HepG2 (cell line): Measurements from ENCODE around the gene IRGM. TPM values are rescaled to one million over a fixed set of nuclear protein-coding genes. Genes with fewer than 3 reads are reported as not detected.

Source experiments
- CBX5 ChIP-seq: sonication (generic); formaldehyde crosslinking; IDR thresholded peaks from 2 replicates; pipeline ENCODE4 v1.4.0; 2020; ENCODE audit warnings: missing genetic modification reagents, borderline replicate concordance
- CREB3 ChIP-seq: sonication (generic); formaldehyde crosslinking; IDR thresholded peaks from 2 replicates; pipeline ENCODE4 v1.5.0; 2020; ENCODE audit warnings: missing genetic modification reagents
- GABPB1 ChIP-seq: IDR thresholded peaks from 2 replicates; pipeline ENCODE4 v1.6.1; 2016; ENCODE audit warnings: mild to moderate bottlenecking, missing genetic modification reagents, moderate library complexity, missing compliant biosample characterization
- ISL2 ChIP-seq: sonication (generic); formaldehyde crosslinking; IDR thresholded peaks from 2 replicates; pipeline ENCODE4 v1.5.0; 2020; ENCODE audit warnings: missing genetic modification reagents
- KAT8 ChIP-seq: IDR thresholded peaks from 2 replicates; pipeline ENCODE4 v1.6.1; 2016; ENCODE audit warnings: missing genetic modification reagents, missing compliant biosample characterization
- KLF11 ChIP-seq: IDR thresholded peaks from 2 replicates; pipeline ENCODE4 v1.6.1; 2016; ENCODE audit warnings: missing compliant biosample characterization
- ONECUT2 ChIP-seq: sonication (generic); formaldehyde crosslinking; IDR thresholded peaks from 2 replicates; pipeline ENCODE4 v1.4.0; 2020; ENCODE audit warnings: missing genetic modification reagents
- SAP130 ChIP-seq: IDR thresholded peaks from 2 replicates; pipeline ENCODE4 v1.6.1; 2016; ENCODE audit warnings: low read depth
- TEAD2 ChIP-seq: sonication (generic); formaldehyde crosslinking; IDR thresholded peaks from 2 replicates; pipeline ENCODE4 v1.9.0; 2021; ENCODE audit warnings: missing genetic modification reagents
- ZBTB4 ChIP-seq: sonication (generic); formaldehyde crosslinking; IDR thresholded peaks from 2 replicates; pipeline ENCODE4 v1.4.0; 2020; ENCODE audit warnings: missing genetic modification reagents, mild to moderate bottlenecking, borderline replicate concordance
- ZNF101 ChIP-seq: sonication (generic); formaldehyde crosslinking; IDR thresholded peaks from 2 replicates; pipeline ENCODE4 v1.4.0; 2020; ENCODE audit warnings: mild to moderate bottlenecking, low read depth, missing genetic modification reagents, borderline replicate concordance
- ZNF20 ChIP-seq: sonication (generic); formaldehyde crosslinking; IDR thresholded peaks from 2 replicates; pipeline ENCODE4 v1.4.0; 2020; ENCODE audit warnings: mild to moderate bottlenecking, moderate library complexity, missing genetic modification reagents
- ZNF260 ChIP-seq: sonication (generic); formaldehyde crosslinking; IDR thresholded peaks from 2 replicates; pipeline ENCODE4 v1.4.0; 2020; ENCODE audit warnings: missing genetic modification reagents, low read depth, mild to moderate bottlenecking, borderline replicate concordance
- ZNF263 ChIP-seq: sonication (generic); formaldehyde crosslinking; IDR thresholded peaks from 2 replicates; pipeline ENCODE4 v1.4.0; 2020; ENCODE audit warnings: missing genetic modification reagents
- ZNF280D ChIP-seq: sonication (generic); formaldehyde crosslinking; IDR thresholded peaks from 2 replicates; pipeline ENCODE4 v1.5.1; 2020; ENCODE audit warnings: mild to moderate bottlenecking, missing genetic modification reagents
- ZNF333 ChIP-seq: sonication (generic); formaldehyde crosslinking; IDR thresholded peaks from 2 replicates; pipeline ENCODE4 v1.4.0; 2020; ENCODE audit warnings: mild to moderate bottlenecking, missing genetic modification reagents, borderline replicate concordance
- ZNF350 ChIP-seq: sonication (generic); formaldehyde crosslinking; IDR thresholded peaks from 2 replicates; pipeline ENCODE4 v1.4.0; 2020; ENCODE audit warnings: mild to moderate bottlenecking, low read depth, missing genetic modification reagents, borderline replicate concordance
- ZNF556 ChIP-seq: sonication (generic); formaldehyde crosslinking; IDR thresholded peaks from 2 replicates; pipeline ENCODE4 v1.4.0; 2020; ENCODE audit warnings: mild to moderate bottlenecking, missing genetic modification reagents, borderline replicate concordance
- ZNF558 ChIP-seq: sonication (generic); formaldehyde crosslinking; IDR thresholded peaks from 2 replicates; pipeline ENCODE4 v1.9.0; 2022; ENCODE audit warnings: mild to moderate bottlenecking, missing genetic modification reagents, borderline replicate concordance
- ZNF691 ChIP-seq: sonication (generic); formaldehyde crosslinking; IDR thresholded peaks from 2 replicates; pipeline ENCODE4 v1.4.0; 2020; ENCODE audit warnings: missing genetic modification reagents, low read depth, mild to moderate bottlenecking, borderline replicate concordance
- ZNF879 ChIP-seq: sonication (generic); formaldehyde crosslinking; IDR thresholded peaks from 2 replicates; pipeline ENCODE4 v1.8.1; 2023; ENCODE audit warnings: missing genetic modification reagents
- ZSCAN22 ChIP-seq: sonication (generic); formaldehyde crosslinking; IDR thresholded peaks from 2 replicates; pipeline ENCODE4 v1.4.0; 2020; ENCODE audit warnings: mild to moderate bottlenecking, missing genetic modification reagents
- polyA plus RNA-seq, 8 experiments: library from polyadenylated mRNA; depleted of rRNA in 3 of 8; stranded (reverse) in 7 of 8; unstranded in 1 of 8; fragments of >200 nt; fragmentation: Illumina TruSeq in 4 of 8; extraction: Trizol in 4 of 8; gene quantifications; 2 replicates each; pipeline versions ENCODE4 v1.2.1 to v1.2.3, GENCODE V29; 2011 to 2016; ENCODE audit warnings: low read depth in 4 of 8, missing spikeins in 1 of 8, mixed read lengths in 1 of 8; ENCODE audit not compliant: insufficient read depth in 1 of 8
- total RNA-seq, 5 experiments: library from RNA; depleted of rRNA; stranded (reverse); fragments of >200 nt; fragmentation: Illumina TruSeq; extraction: Trizol; gene quantifications; 2 replicates each; pipeline ENCODE4 v1.2.3, GENCODE V29; 2016; ENCODE audit warnings: low read depth in 1 of 5

Gene IRGM
- total and polyA plus RNA-seq, 2 of the 13 experiments (the other 11 are each of a cell fraction or from before 2014, with no cell fraction given), result not detected

GRCh38 chr5:150860246-150860821 lies 14.0 kb downstream of the IRGM start (continued):
- TF ChIP-seq ZNF280D (no peak), CREB3 (no peak), KLF11 (CRISPR knock-in tag) (no peak), ZBTB4 (no peak), ZNF20 (CRISPR knock-in tag) (no peak), ZNF263 (no peak), ZNF350 (no peak), ZNF260 (CRISPR knock-in tag) (no peak), ZSCAN22 (CRISPR knock-in tag) (no peak), ZNF558 (CRISPR knock-in tag) (no peak), ISL2 (CRISPR knock-in tag) (0 out of 2 replicates have a peak, but pooled peaks have one; percentile 13), CBX5 (CRISPR knock-in tag) (peak; percentile 43; the same call in 1 of the 2 replicates), ONECUT2 (CRISPR knock-in tag) (no peak), ZNF879 (CRISPR knock-in tag) (no peak), ZNF333 (CRISPR knock-in tag) (no peak), ZNF691 (CRISPR knock-in tag) (no peak), ZNF101 (CRISPR knock-in tag) (no peak), GABPB1 (CRISPR knock-in tag) (no peak), KAT8 (no peak), SAP130 (CRISPR knock-in tag) (peak; percentile 21; the same call in 1 of the 2 replicates), ZNF556 (no peak), TEAD2 (CRISPR knock-in tag) (no peak)
